ENCODE results near the gene NEK10. TPM values are rescaled to one million over a fixed set of nuclear protein-coding genes. Genes with fewer than 3 reads are reported as not detected.

Gene NEK10
- total RNA-seq, 3 donors from 2014 or later (not counting 1 experiment from before 2014, with no cell fraction given): 0.68 to 1.6 (median 0.80) TPM

GRCh38 chr3:27125821-27126501 is 243.2 kb downstream of the NEK10 start:
- Mint-ChIP-seq H3K27me3 (ENCODE audit: low read depth in 2 of 2) (no peaks in the 10 kb centered on the region), H3K27ac (no peak overlapping the region), H3K9me3 (no peaks in the 10 kb centered on the region), H3K4me3 (no peak overlapping the region), H3K4me1 (no peaks in the 10 kb centered on the region), H3K36me3 (no peaks in the 10 kb centered on the region)
- Histone ChIP-seq H3K9me3 (ENCODE audit: control insufficient read depth, insufficient read depth, low read length) (no peaks in the 10 kb centered on the region), H3K4me3 (ENCODE audit: low read length) (no peak overlapping the region), H3K4me1 (ENCODE audit: control insufficient read depth, insufficient read depth, low read length) (no peaks in the 10 kb centered on the region), H3K27me3 (ENCODE audit: control insufficient read depth, insufficient read depth, low read length) (no peaks in the 10 kb centered on the region), H3K27ac (ENCODE audit: low read length) (no peak overlapping the region), H3K36me3 (ENCODE audit: control insufficient read depth, insufficient read depth, low read length) (no peaks in the 10 kb centered on the region)
- WGBS (ENCODE audit: insufficient coverage): 59% methylated on average over 3 of the region's 3 CpGs
- intact Hi-C loops (cut with micrococcal nuclease): no loop called here
- ATAC-seq (no peak), DNase-seq (no peak)
- TF ChIP-seq CTCF (IDR thresholded peaks at IDR 0.05): no peak

- Histone ChIP-seq H3K27ac (ENCODE audit: low read length) (no peak overlapping the region), H3K27me3 (ENCODE audit: control insufficient read depth, insufficient read depth, low read length) (no peaks in the 10 kb centered on the region), H3K4me3 (ENCODE audit: low read length) (no peak overlapping the region), H3K36me3 (ENCODE audit: control insufficient read depth, insufficient read depth, low read length) (no peaks in the 10 kb centered on the region), H3K4me1 (ENCODE audit: control insufficient read depth, insufficient read depth, low read length) (no peaks in the 10 kb centered on the region), H3K9me3 (ENCODE audit: control insufficient read depth, insufficient read depth, low read length) (no peaks in the 10 kb centered on the region)
- no peaks in the 10 kb centered on the region for H3K9me3 Mint-ChIP-seq
- H3K27me3 Mint-ChIP-seq (ENCODE audit: low read depth in 2 of 2): no peaks in the 10 kb centered on the region
- H3K4me1 Mint-ChIP-seq: no peaks in the 10 kb centered on the region
- no peak for TF ChIP-seq CTCF (IDR thresholded peaks at IDR 0.05)
- H3K27ac Mint-ChIP-seq: no peak overlapping the region
- no peak overlapping the region for H3K4me3 Mint-ChIP-seq
- H3K36me3 Mint-ChIP-seq: no peaks in the 10 kb centered on the region
- DNase-seq (no peak), ATAC-seq (no peak)
- intact Hi-C loops (cut with micrococcal nuclease): no loop called here
- WGBS (ENCODE audit: insufficient coverage): 58% methylated on average over 3 of the region's 3 CpGs
These were observed 249.5 kb downstream of the NEK10 start for GRCh38 chr3:27119639-27120038.

DNA sequence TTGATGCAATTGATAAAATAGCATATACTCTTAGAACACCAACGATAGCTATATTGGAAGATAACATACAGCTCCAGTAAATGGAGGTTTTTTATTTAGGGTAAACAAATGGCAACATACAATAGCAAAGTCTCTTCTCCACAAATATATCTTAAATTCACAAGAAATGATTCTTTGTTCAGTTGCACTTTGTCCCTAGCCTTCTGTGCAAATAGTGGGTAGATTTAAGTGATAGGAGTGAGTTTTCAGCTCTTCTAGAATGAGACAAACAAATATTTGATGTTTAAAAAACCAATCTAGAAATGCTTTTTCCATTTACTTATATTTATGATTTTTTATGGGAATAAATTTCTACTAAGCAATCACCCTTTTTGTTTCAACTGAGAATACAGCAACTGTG is 253.8 kb downstream of the NEK10 start:
- H3K4me1 Mint-ChIP-seq: no peaks in the 10 kb centered on the region
- no peak for TF ChIP-seq CTCF (IDR thresholded peaks at IDR 0.05)
- H3K4me3 Mint-ChIP-seq: no peak overlapping the region
- no peaks in the 10 kb centered on the region for H3K36me3 ChIP-seq (ENCODE audit: control insufficient read depth, insufficient read depth, low read length)
- intact Hi-C loops (cut with micrococcal nuclease): no loop called here
- H3K36me3 Mint-ChIP-seq: no peaks in the 10 kb centered on the region
- H3K27ac ChIP-seq (ENCODE audit: low read length): no peak overlapping the region
- no peak overlapping the region for H3K27ac Mint-ChIP-seq
- H3K27me3 ChIP-seq (ENCODE audit: control insufficient read depth, insufficient read depth, low read length): no peaks in the 10 kb centered on the region
- H3K9me3 Mint-ChIP-seq: no peaks in the 10 kb centered on the region
- H3K9me3 ChIP-seq (ENCODE audit: control insufficient read depth, insufficient read depth, low read length): no peaks in the 10 kb centered on the region
- no peak overlapping the region for H3K4me3 ChIP-seq (ENCODE audit: low read length)
- DNase-seq (no peak), ATAC-seq (no peak)
- no peaks in the 10 kb centered on the region for H3K4me1 ChIP-seq (ENCODE audit: control insufficient read depth, insufficient read depth, low read length)
- H3K27me3 Mint-ChIP-seq (ENCODE audit: low read depth in 2 of 2): no peaks in the 10 kb centered on the region
- WGBS (ENCODE audit: insufficient coverage): no CpG with 5 or more reads among the region's 1 CpG

DNA sequence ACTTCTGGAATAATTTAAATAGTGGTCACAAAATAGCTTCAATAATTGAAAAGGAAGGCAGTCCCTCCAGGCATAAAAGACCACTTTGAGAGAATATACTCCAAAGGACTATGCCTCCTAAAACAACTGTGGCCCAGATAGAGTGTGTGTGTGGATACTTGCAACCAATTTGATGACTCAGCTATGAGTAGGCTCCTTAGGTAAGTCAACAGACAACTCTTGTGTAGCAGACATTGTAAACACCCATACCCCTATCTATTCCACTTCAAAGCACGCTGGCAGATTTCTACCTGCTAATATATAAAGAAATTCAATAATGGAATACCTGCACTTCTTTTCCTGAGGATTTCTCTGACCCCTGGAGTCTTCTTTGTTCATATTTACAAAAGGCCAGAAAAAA is 254.5 kb downstream of the NEK10 start:
- no peak for TF ChIP-seq CTCF (IDR thresholded peaks at IDR 0.05)
- Histone ChIP-seq H3K4me1 (ENCODE audit: control insufficient read depth, insufficient read depth, low read length) (no peaks in the 10 kb centered on the region), H3K27ac (ENCODE audit: low read length) (no peak overlapping the region), H3K9me3 (ENCODE audit: control insufficient read depth, insufficient read depth, low read length) (no peaks in the 10 kb centered on the region), H3K27me3 (ENCODE audit: control insufficient read depth, insufficient read depth, low read length) (no peaks in the 10 kb centered on the region), H3K36me3 (ENCODE audit: control insufficient read depth, insufficient read depth, low read length) (no peaks in the 10 kb centered on the region), H3K4me3 (ENCODE audit: low read length) (no peak overlapping the region)
- ATAC-seq (no peak), DNase-seq (no peak)
- intact Hi-C loops (cut with micrococcal nuclease): no loop called here
- H3K27ac Mint-ChIP-seq: no peak overlapping the region
- H3K36me3 Mint-ChIP-seq: no peaks in the 10 kb centered on the region
- 83% methylated on average over 1 of the region's 1 CpG for WGBS (ENCODE audit: insufficient coverage)
- no peak overlapping the region for H3K4me3 Mint-ChIP-seq
- H3K9me3 Mint-ChIP-seq: no peaks in the 10 kb centered on the region
- no peaks in the 10 kb centered on the region for H3K27me3 Mint-ChIP-seq (ENCODE audit: low read depth in 2 of 2)
- H3K4me1 Mint-ChIP-seq: no peaks in the 10 kb centered on the region
